PC-3 (cell line): ENCODE results near the gene NTNG1. TPM values are rescaled to one million over a fixed set of nuclear protein-coding genes. Genes with fewer than 3 reads are reported as not detected.

ENCODE experiments used
- ATAC-seq: fragments of 200-7000 bp; cut with Tn5 transposase; 2 replicates; pipeline ENCODE4 v1.9.1; 2020; ENCODE audit warnings: mild to moderate bottlenecking, moderate library complexity
- BruUV-seq: library from RNA; stranded (reverse); fragments of 400-500 nt; replicated peaks from 2 replicates; lab custom pipeline; 2021; lab: Mats Ljungman, UMichigan
- CTCF ChIA-PET: fragments of 300-600 bp; sonication (Branson Sonifier 250); formaldehyde crosslinking; loops from one replicate; lab custom pipeline; 2022; ENCODE audit warnings: antibody characterized with exemption; lab: Charles Lee
- POLR2A ChIA-PET: fragments of 300-600 bp; sonication (Branson Sonifier 250); formaldehyde crosslinking; loops from one replicate; lab custom pipeline; 2022; ENCODE audit warnings: antibody characterized with exemption; ENCODE audit not compliant: unreplicated experiment; lab: Charles Lee
- DNase-seq: peaks from one replicate; pipeline ENCODE4 v3.0.0-alpha.2; 2015
- H2AFZ ChIP-seq: fragments of 300-600 bp; sonication (generic); 2 replicates; pipeline ENCODE4 v1.6.0; 2016; ENCODE audit warnings: antibody characterized with exemption, low read length
- H3F3A ChIP-seq: fragments of 300-600 bp; sonication (generic); one replicate; pipeline ENCODE4 v1.6.0; 2017; ENCODE audit warnings: antibody characterized with exemption, low read length, control low read depth, mild to moderate bottlenecking; ENCODE audit not compliant: unreplicated experiment
- H3K27ac ChIP-seq: fragments of 300-600 bp; sonication (generic); 2 replicates; pipeline ENCODE4 v1.5.1; 2016; ENCODE audit warnings: mild to moderate bottlenecking, low read length
- H3K27me3 ChIP-seq: fragments of 300-600 bp; sonication (generic); 2 replicates; pipeline ENCODE4 v1.6.1; 2016; ENCODE audit warnings: low read length, mixed read lengths
- H3K36me3 ChIP-seq: fragments of 300-600 bp; sonication (generic); 2 replicates; pipeline ENCODE4 v1.6.1; 2016; ENCODE audit warnings: low read depth, mixed run types, low read length, mixed read lengths
- H3K4me1 ChIP-seq: fragments of 300-600 bp; sonication (generic); 2 replicates; pipeline ENCODE4 v1.5.1; 2016; ENCODE audit warnings: low read length; ENCODE audit not compliant: insufficient read depth
- H3K4me2 ChIP-seq: fragments of 300-600 bp; sonication (generic); 2 replicates; pipeline ENCODE4 v1.6.0; 2016; ENCODE audit warnings: low read length
- H3K4me3 ChIP-seq: fragments of 300-600 bp; sonication (generic); 2 replicates; pipeline ENCODE4 v1.5.1; 2016; ENCODE audit warnings: mild to moderate bottlenecking, low read length, mixed read lengths
- H3K79me2 ChIP-seq: fragments of 300-600 bp; sonication (generic); 2 replicates; pipeline ENCODE4 v1.6.1; 2017; ENCODE audit warnings: low read length, mixed read lengths
- H3K9ac ChIP-seq: fragments of 300-600 bp; sonication (generic); 2 replicates; pipeline ENCODE4 v1.6.0; 2016; ENCODE audit warnings: mild to moderate bottlenecking, low read length
- H3K9me2 ChIP-seq: fragments of 300-600 bp; sonication (generic); replicated peaks from 2 replicates; pipeline ENCODE4 v1.6.1; 2016; ENCODE audit warnings: mixed run types, low read length, mixed read lengths
- H3K9me3 ChIP-seq: fragments of 300-600 bp; sonication (generic); 2 replicates; pipeline ENCODE4 v1.6.1; 2016; ENCODE audit warnings: low read length, mixed read lengths
- H4K20me1 ChIP-seq: fragments of 300-600 bp; sonication (generic); 2 replicates; pipeline ENCODE4 v1.6.1; 2016; ENCODE audit warnings: low read length, mixed read lengths
- CTCF ChIP-seq: fragments of 300-600 bp; sonication (generic); conservative IDR thresholded peaks from 2 replicates; pipeline ENCODE4 v1.5.1; 2017; ENCODE audit warnings: antibody characterized with exemption, low read depth, mild to moderate bottlenecking, low read length
- EZH2 ChIP-seq: fragments of 300-600 bp; sonication (generic); IDR thresholded peaks from one replicate; pipeline ENCODE4 v1.6.1; 2017; ENCODE audit warnings: antibody characterized with exemption, mild to moderate bottlenecking, low read length; ENCODE audit not compliant: unreplicated experiment
- EZH2phosphoT487 ChIP-seq: fragments of 300-600 bp; sonication (generic); IDR thresholded peaks from 2 replicates; pipeline ENCODE4 v1.6.1; 2018; ENCODE audit warnings: mild to moderate bottlenecking, antibody characterized with exemption, low read length, borderline replicate concordance
- intact Hi-C: fragments of 100-400 bp; cut with micrococcal nuclease; formaldehyde crosslinking; loops from 2 replicates; pipeline ENCODE4 v1.9.0; 2023
- total RNA-seq: library from RNA; depleted of rRNA; stranded (reverse); fragments of >200 nt; gene quantifications from 2 replicates; pipeline ENCODE4 v1.2.3, GENCODE V29; 2014

The NTNG1 gene
- total RNA-seq, 1 experiment from 2014 or later = 6.7 TPM

- H3K27me3 ChIP-seq = no peaks in the 10 kb centered on the region
- no peaks in the 10 kb centered on the region for H3K79me2 ChIP-seq
- no peaks in the 10 kb centered on the region for H3F3A ChIP-seq
- H3K36me3 ChIP-seq = no peaks in the 10 kb centered on the region
- H3K9me3 ChIP-seq = no peaks in the 10 kb centered on the region
- no peak overlapping the region for H3K27ac ChIP-seq
- DNase-seq = peak; percentile 25
- H4K20me1 ChIP-seq = no peaks in the 10 kb centered on the region
- POLR2A ChIA-PET = no interaction called here
- no peak overlapping the region for H3K9ac ChIP-seq
- CTCF ChIA-PET = no interaction called here
- H3K4me3 ChIP-seq = no peak overlapping the region
- no peak for TF ChIP-seq EZH2phosphoT487
- no peak for TF ChIP-seq CTCF
- no peak for TF ChIP-seq EZH2
- H3K9me2 ChIP-seq = no peaks in the 10 kb centered on the region
- ATAC-seq = no peak
- no peak overlapping the region for H3K4me2 ChIP-seq
- H2AFZ ChIP-seq = no peak overlapping the region
- no TSS peak for BruUV-seq
- peaks cover 6% of the 10 kb centered on the region; the same call in 1 of the 2 replicates for H3K4me1 ChIP-seq
- intact Hi-C loops = loop anchor here (5.0 kb wide), 2 partner anchors 248 to 973 kb away; no protein-coding TSS in a partner anchor
Observed at GRCh38 chr1:107525145-107525544, 384.3 kb downstream of the NTNG1 start.

- no TSS peak for BruUV-seq
- Histone ChIP-seq H3K4me3 (no peak overlapping the region), H3K27me3 (no peaks in the 10 kb centered on the region), H3K9ac (no peak overlapping the region), H3K36me3 (no peaks in the 10 kb centered on the region), H3K9me3 (no peaks in the 10 kb centered on the region), H3K4me1 (peaks cover 7% of the 10 kb centered on the region; the same call in 1 of the 2 replicates), H2AFZ (no peak overlapping the region), H4K20me1 (no peaks in the 10 kb centered on the region), H3K27ac (no peak overlapping the region), H3K9me2 (no peaks in the 10 kb centered on the region), H3K79me2 (no peaks in the 10 kb centered on the region), H3K4me2 (no peak overlapping the region), H3F3A (no peaks in the 10 kb centered on the region)
- ChIA-PET POLR2A (no interaction called here), CTCF (no interaction called here)
- ATAC-seq = no peak
- TF ChIP-seq EZH2phosphoT487 = no peak
- TF ChIP-seq EZH2 = no peak
- TF ChIP-seq CTCF = no peak
- intact Hi-C loops = loop anchor here (5.0 kb wide), 2 partner anchors 249 to 974 kb away; no protein-coding TSS in a partner anchor
- no peak for DNase-seq
Observed at GRCh38 chr1:107525961-107526360, 385.1 kb downstream of the NTNG1 start.

- H3K27ac ChIP-seq = no peak overlapping the region
- no TSS peak for BruUV-seq
- H4K20me1 ChIP-seq = no peaks in the 10 kb centered on the region
- H3K9me3 ChIP-seq = no peaks in the 10 kb centered on the region
- no peak overlapping the region for H3K4me2 ChIP-seq
- H3K9ac ChIP-seq = no peak overlapping the region
- intact Hi-C loops = loop anchor here (5.0 kb wide), 2 partner anchors 249 to 974 kb away; no protein-coding TSS in a partner anchor
- POLR2A ChIA-PET = no interaction called here
- no peaks in the 10 kb centered on the region for H3K9me2 ChIP-seq
- no peaks in the 10 kb centered on the region for H3K79me2 ChIP-seq
- H3K4me3 ChIP-seq = no peak overlapping the region
- no peak for TF ChIP-seq CTCF
- no peak for TF ChIP-seq EZH2
- TF ChIP-seq EZH2phosphoT487 = no peak
- peaks cover 14% of the 10 kb centered on the region for H3K4me1 ChIP-seq
- H3F3A ChIP-seq = no peaks in the 10 kb centered on the region
- no peaks in the 10 kb centered on the region for H3K36me3 ChIP-seq
- ATAC-seq (no peak), DNase-seq (no peak)
- H2AFZ ChIP-seq = no peak overlapping the region
- no peaks in the 10 kb centered on the region for H3K27me3 ChIP-seq
- CTCF ChIA-PET = no interaction called here
Observed at GRCh38 chr1:107526524-107527198, 385.8 kb downstream of the NTNG1 start.
